A549 (cell line): ENCODE data around the gene TMEM87B.

Source experiments
- CEBPB ChIP-seq, 2 experiments: fragments of >200 bp in 1 of 2; sonication (Bioruptor Twin) in 1 of 2; formaldehyde crosslinking in 1 of 2; IDR thresholded peaks; 2 replicates each; pipeline ENCODE4 v1.6.1; 2012 to 2016
- POLR2A ChIP-seq: IDR thresholded peaks from 2 replicates; pipeline ENCODE4 v1.6.1; 2012; ENCODE audit warnings: mild to moderate bottlenecking, low read length
- RFX5 ChIP-seq: fragments of 450-650 bp; IDR thresholded peaks from 2 replicates; pipeline ENCODE4 v1.7.1; 2014; ENCODE audit warnings: antibody characterized with exemption, mild to moderate bottlenecking, moderate library complexity
- USF2 ChIP-seq: fragments of 450-650 bp; IDR thresholded peaks from 2 replicates; pipeline ENCODE4 v1.6.1; 2014; ENCODE audit warnings: antibody characterized with exemption

- no peak for TF ChIP-seq POLR2A
- TF ChIP-seq RFX5 = no peak
- TF ChIP-seq CEBPB (IDR thresholded peaks at IDR 0.05) = no peak
- TF ChIP-seq USF2 = no peak
Measured at GRCh38 chr2:112012556-112012955, 42.5 kb upstream of the TMEM87B start.
